HCT116 (cell line): ENCODE data around the gene MIR17HG. TPM values are rescaled to one million over a fixed set of nuclear protein-coding genes. Genes with fewer than 3 reads are reported as not detected.

Source experiments
- ATAC-seq: fragments of 200-7000 bp; cut with Tn5 transposase; 2 replicates; pipeline ENCODE4 v1.9.1; 2020; ENCODE audit warnings: mild to moderate bottlenecking, moderate library complexity
- BruUV-seq: library from RNA; stranded (reverse); fragments of 400-500 nt; replicated peaks from 2 replicates; lab custom pipeline; 2021; lab: Mats Ljungman, UMichigan
- CTCF ChIA-PET: fragments of 300-600 bp; sonication (Branson Sonifier 250); formaldehyde crosslinking; loops from one replicate; lab custom pipeline; 2021; ENCODE audit warnings: antibody characterized with exemption; lab: Charles Lee
- POLR2A ChIA-PET: fragments of 300-600, 350-600 bp; sonication (Branson Sonifier 250); formaldehyde crosslinking; loops from one replicate; lab custom pipeline; 2021; ENCODE audit warnings: antibody characterized with exemption; lab: Charles Lee
- RAD21 ChIA-PET, 2 experiments: fragments of 300-600 bp; sonication (Branson Sonifier 250); formaldehyde crosslinking; loops; one replicate each; lab custom pipeline; 2023; ENCODE audit warnings: low total read pairs in 2 of 2; ENCODE audit not compliant: uncharacterized antibody in 2 of 2, unreplicated experiment in 2 of 2, low non-redundant PET in 1 of 2; lab: Charles Lee
- DNase-seq: peaks from one replicate; pipeline ENCODE4 v3.0.0-alpha.2; 2010; ENCODE audit warnings: low read depth, low spot score
- H2AFZ ChIP-seq: fragments of 200-600 bp; shearing (Covaris generic), sonication (generic); 2 replicates; pipeline ENCODE4 v1.6.1; 2017; ENCODE audit warnings: low read depth, mixed run types, mixed read lengths, antibody characterized with exemption, low read length; ENCODE audit not compliant: poor library complexity, severe bottlenecking
- H3K27ac ChIP-seq: 2 replicates; pipeline ENCODE4 v1.5.1; 2012; ENCODE audit warnings: low read depth, low read length
- H3K27me3 ChIP-seq: fragments of 200-600 bp; sonication (generic); 2 replicates; pipeline ENCODE4 v1.6.1; 2016; ENCODE audit warnings: mixed run types, low read length, mixed read lengths; ENCODE audit not compliant: insufficient read depth
- H3K36me3 ChIP-seq, 2 experiments: fragments of 200-500 bp in 1 of 2; fragments of 200-600 bp in 1 of 2; sonication (Bioruptor generic) in 1 of 2; sonication (generic) in 1 of 2; 2 replicates each; pipeline versions ENCODE4 v1.5.1 to v1.6.1; 2014 to 2016; ENCODE audit warnings: low read length in 2 of 2, inconsistent platforms in 1 of 2, mixed read lengths in 1 of 2, mixed run types in 1 of 2; ENCODE audit not compliant: insufficient read depth in 2 of 2, control insufficient read depth in 1 of 2
- H3K4me1 ChIP-seq, 2 experiments: fragments of 200-600 bp in 1 of 2; sonication (generic) in 1 of 2; 2 replicates each; pipeline versions ENCODE4 v1.5.1 to v1.6.1; 2012 to 2017; ENCODE audit warnings: low read length in 2 of 2, inconsistent platforms in 1 of 2, mild to moderate bottlenecking in 1 of 2, mixed read lengths in 1 of 2, mixed run types in 1 of 2, moderate library complexity in 1 of 2; ENCODE audit not compliant: insufficient read depth in 2 of 2, control insufficient read depth in 1 of 2
- H3K4me2 ChIP-seq: fragments of 200-600 bp; sonication (generic); 2 replicates; pipeline ENCODE4 v1.6.1; 2017; ENCODE audit warnings: mixed run types, low read length, mixed read lengths
- H3K4me3 ChIP-seq, 2 experiments: fragments of 200-600 bp in 1 of 2; sonication (generic) in 1 of 2; replicated peaks in 1 of 2; 2 replicates each; pipeline ENCODE4 v1.5.1; 2011 to 2016; ENCODE audit warnings: low read length in 2 of 2, control low read depth in 1 of 2, low read depth in 1 of 2, mild to moderate bottlenecking in 1 of 2, mixed read lengths in 1 of 2, mixed run types in 1 of 2
- H3K79me2 ChIP-seq: fragments of 200-600 bp; sonication (generic); 2 replicates; pipeline ENCODE4 v1.6.1; 2017; ENCODE audit warnings: mild to moderate bottlenecking, mixed run types, low read length, moderate library complexity, mixed read lengths; ENCODE audit not compliant: insufficient read depth
- H3K9ac ChIP-seq: fragments of 200-600 bp; sonication (generic); 2 replicates; pipeline ENCODE4 v1.6.1; 2016; ENCODE audit warnings: low read length, mixed read lengths
- H3K9me2 ChIP-seq: fragments of 200-600 bp; sonication (generic), shearing (Covaris generic); 2 replicates; pipeline ENCODE4 v1.6.1; 2017; ENCODE audit warnings: mixed run types, mild to moderate bottlenecking, moderate library complexity; ENCODE audit not compliant: insufficient read depth
- H3K9me3 ChIP-seq, 2 experiments: fragments of 200-500 bp in 1 of 2; fragments of 200-600 bp in 1 of 2; sonication (Bioruptor generic) in 1 of 2; sonication (generic) in 1 of 2; 2 replicates each; pipeline ENCODE4 v1.6.1; 2014 to 2017; ENCODE audit warnings: low read length in 2 of 2, mixed read lengths in 2 of 2, inconsistent platforms in 1 of 2, low read depth in 1 of 2, mild to moderate bottlenecking in 1 of 2, mixed run types in 1 of 2, moderate library complexity in 1 of 2; ENCODE audit not compliant: control insufficient read depth in 1 of 2, insufficient read depth in 1 of 2
- H4K20me1 ChIP-seq: fragments of 200-600 bp; sonication (generic), shearing (Covaris generic); 2 replicates; pipeline ENCODE4 v1.6.1; 2017; ENCODE audit warnings: mixed run types, mild to moderate bottlenecking, moderate library complexity; ENCODE audit not compliant: insufficient read depth
- CBX3 ChIP-seq: IDR thresholded peaks from 2 replicates; pipeline ENCODE4 v1.6.1; 2012; ENCODE audit warnings: low read depth
- CEBPB ChIP-seq: IDR thresholded peaks from 2 replicates; pipeline ENCODE4 v1.6.1; 2012; ENCODE audit warnings: low read depth
- ELF1 ChIP-seq: IDR thresholded peaks from 2 replicates; pipeline ENCODE4 v1.6.1; 2012; ENCODE audit warnings: low read depth, borderline replicate concordance
- EZH2 ChIP-seq: fragments of 200-600 bp; sonication (generic); IDR thresholded peaks from 2 replicates; pipeline ENCODE4 v1.6.1; 2017; ENCODE audit warnings: antibody characterized with exemption, mixed run types
- EZH2phosphoT487 ChIP-seq: fragments of 200-600 bp; IDR thresholded peaks from 2 replicates; pipeline ENCODE4 v1.6.1; 2018; ENCODE audit warnings: antibody characterized with exemption, borderline replicate concordance
- JUND ChIP-seq: IDR thresholded peaks from 2 replicates; pipeline ENCODE4 v1.6.1; 2012
- SIN3A ChIP-seq: IDR thresholded peaks from 2 replicates; pipeline ENCODE4 v1.6.1; 2012; ENCODE audit warnings: low read depth
- SRF ChIP-seq: IDR thresholded peaks from 2 replicates; pipeline ENCODE4 v1.6.1; 2012; ENCODE audit warnings: low read depth
- TCF7L2 ChIP-seq: IDR thresholded peaks from 2 replicates; pipeline ENCODE4 v1.7.0; 2011; ENCODE audit warnings: borderline replicate concordance, inconsistent platforms; ENCODE audit not compliant: insufficient read depth, insufficient read length; ENCODE audit errors: extremely low read depth
- YY1 ChIP-seq: IDR thresholded peaks from 2 replicates; pipeline ENCODE4 v1.6.1; 2011; ENCODE audit warnings: low read length, low read depth, moderate library complexity, mild to moderate bottlenecking; ENCODE audit not compliant: insufficient replicate concordance; ENCODE audit errors: extremely low read depth
- ZFX ChIP-seq: fragments of 450-650 bp; IDR thresholded peaks from 2 replicates; pipeline ENCODE4 v1.6.1; 2017
- ZNF274 ChIP-seq: fragments of 200-500 bp; sonication (Bioruptor generic); IDR thresholded peaks from 2 replicates; pipeline ENCODE4 v1.6.1; 2014; ENCODE audit warnings: mild to moderate bottlenecking, low read depth, low read length, inconsistent platforms
- intact Hi-C: fragments of 100-400 bp; cut with micrococcal nuclease; formaldehyde crosslinking; loops from 2 replicates; pipeline ENCODE4 v1.10.0; 2022
- total RNA-seq: library from RNA; stranded (reverse); gene quantifications from one replicate; pipeline ENCODE4 v1.2.1, GENCODE V29; 2021; ENCODE audit not compliant: unreplicated experiment
- TF ChIP-seq, protein P1 (sequence below), 3 experiments: fragments of 200-600 bp in 1 of 3; sonication (generic) in 1 of 3; IDR thresholded peaks in 2 of 3; conservative IDR thresholded peaks in 1 of 3; 2 replicates each; pipeline ENCODE4 v1.5.1; 2012 to 2017; ENCODE audit warnings: low read depth in 2 of 3, low read length in 2 of 3, antibody characterized with exemption in 1 of 3, borderline replicate concordance in 1 of 3, control low read depth in 1 of 3, mild to moderate bottlenecking in 1 of 3, mixed read lengths in 1 of 3, mixed run types in 1 of 3, moderate library complexity in 1 of 3; ENCODE audit not compliant: insufficient read depth in 1 of 3
- TF ChIP-seq, protein P2 (sequence below): IDR thresholded peaks from 2 replicates; pipeline ENCODE4 v1.6.1; 2011; ENCODE audit warnings: mild to moderate bottlenecking, low read length, moderate library complexity; ENCODE audit not compliant: insufficient replicate concordance; ENCODE audit errors: extremely low read depth

MIR17HG gene
- total RNA-seq, 1 experiment from 2014 or later, result 10.3 TPM

DNA sequence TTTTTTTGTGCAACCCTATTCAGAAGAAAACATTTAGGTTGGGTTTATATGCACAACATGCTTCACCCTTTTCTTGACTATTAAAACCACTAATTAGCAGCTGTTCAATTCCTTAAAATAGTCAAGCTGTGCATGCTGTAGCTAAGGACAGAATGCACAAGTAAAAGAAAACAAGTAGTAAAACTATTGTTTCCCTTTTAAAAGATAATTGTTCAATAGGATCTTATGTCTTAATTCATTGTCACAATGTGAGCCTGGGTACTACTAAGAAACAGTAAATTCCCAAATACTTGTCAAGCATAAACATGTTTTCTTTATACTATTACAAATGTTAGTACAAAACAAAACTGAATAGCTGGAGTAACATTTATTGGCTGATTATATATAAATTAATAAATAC is 32.6 kb upstream of the MIR17HG start:
- H3K27me3 ChIP-seq, result peaks cover 47% of the 10 kb centered on the region
- intact Hi-C loops, result no loop called here
- no peaks in the 10 kb centered on the region for H3K9me2 ChIP-seq
- no peaks in the 10 kb centered on the region for H3K9me3 ChIP-seq
- CTCF ChIA-PET, result no interaction called here
- POLR2A ChIA-PET, result no interaction called here
- TF ChIP-seq ZFX (no peak), CBX3 (no peak), SRF (no peak), ZNF274 (no peak), TCF7L2 (no peak), CEBPB (no peak), ELF1 (no peak), SIN3A (no peak), EZH2phosphoT487 (no peak), YY1 (no peak), JUND (no peak), EZH2 (no peak)
- TF ChIP-seq, protein P1, sequence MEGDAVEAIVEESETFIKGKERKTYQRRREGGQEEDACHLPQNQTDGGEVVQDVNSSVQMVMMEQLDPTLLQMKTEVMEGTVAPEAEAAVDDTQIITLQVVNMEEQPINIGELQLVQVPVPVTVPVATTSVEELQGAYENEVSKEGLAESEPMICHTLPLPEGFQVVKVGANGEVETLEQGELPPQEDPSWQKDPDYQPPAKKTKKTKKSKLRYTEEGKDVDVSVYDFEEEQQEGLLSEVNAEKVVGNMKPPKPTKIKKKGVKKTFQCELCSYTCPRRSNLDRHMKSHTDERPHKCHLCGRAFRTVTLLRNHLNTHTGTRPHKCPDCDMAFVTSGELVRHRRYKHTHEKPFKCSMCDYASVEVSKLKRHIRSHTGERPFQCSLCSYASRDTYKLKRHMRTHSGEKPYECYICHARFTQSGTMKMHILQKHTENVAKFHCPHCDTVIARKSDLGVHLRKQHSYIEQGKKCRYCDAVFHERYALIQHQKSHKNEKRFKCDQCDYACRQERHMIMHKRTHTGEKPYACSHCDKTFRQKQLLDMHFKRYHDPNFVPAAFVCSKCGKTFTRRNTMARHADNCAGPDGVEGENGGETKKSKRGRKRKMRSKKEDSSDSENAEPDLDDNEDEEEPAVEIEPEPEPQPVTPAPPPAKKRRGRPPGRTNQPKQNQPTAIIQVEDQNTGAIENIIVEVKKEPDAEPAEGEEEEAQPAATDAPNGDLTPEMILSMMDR (IDR thresholded peaks at IDR 0.05 in 2 of 3, conservative IDR thresholded peaks at IDR 0.05 in 1 of 3; ENCODE audit: borderline replicate concordance in 1 of 3, insufficient read depth in 1 of 3, low read depth in 2 of 3, low read length in 2 of 3), result no peak
- TF ChIP-seq, protein P2, sequence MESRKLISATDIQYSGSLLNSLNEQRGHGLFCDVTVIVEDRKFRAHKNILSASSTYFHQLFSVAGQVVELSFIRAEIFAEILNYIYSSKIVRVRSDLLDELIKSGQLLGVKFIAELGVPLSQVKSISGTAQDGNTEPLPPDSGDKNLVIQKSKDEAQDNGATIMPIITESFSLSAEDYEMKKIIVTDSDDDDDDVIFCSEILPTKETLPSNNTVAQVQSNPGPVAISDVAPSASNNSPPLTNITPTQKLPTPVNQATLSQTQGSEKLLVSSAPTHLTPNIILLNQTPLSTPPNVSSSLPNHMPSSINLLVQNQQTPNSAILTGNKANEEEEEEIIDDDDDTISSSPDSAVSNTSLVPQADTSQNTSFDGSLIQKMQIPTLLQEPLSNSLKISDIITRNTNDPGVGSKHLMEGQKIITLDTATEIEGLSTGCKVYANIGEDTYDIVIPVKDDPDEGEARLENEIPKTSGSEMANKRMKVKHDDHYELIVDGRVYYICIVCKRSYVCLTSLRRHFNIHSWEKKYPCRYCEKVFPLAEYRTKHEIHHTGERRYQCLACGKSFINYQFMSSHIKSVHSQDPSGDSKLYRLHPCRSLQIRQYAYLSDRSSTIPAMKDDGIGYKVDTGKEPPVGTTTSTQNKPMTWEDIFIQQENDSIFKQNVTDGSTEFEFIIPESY, result no peak
- RAD21 ChIA-PET, result no interaction called here
- BruUV-seq, result no TSS peak
- no peaks in the 10 kb centered on the region; the same call in 1 of the 2 replicates for H4K20me1 ChIP-seq
- no peaks in the 10 kb centered on the region for H3K4me1 ChIP-seq
- no peak overlapping the region for H3K4me2 ChIP-seq
- H2AFZ ChIP-seq, result no peak overlapping the region
- DNase-seq (no peak), ATAC-seq (no peak)
- no peaks in the 10 kb centered on the region for H3K79me2 ChIP-seq
- no peak overlapping the region for H3K27ac ChIP-seq
- H3K9ac ChIP-seq, result no peak overlapping the region
- H3K36me3 ChIP-seq, result no peaks in the 10 kb centered on the region
- H3K4me3 ChIP-seq, result no peak overlapping the region
